Activated T-cell treated with anti-CD3 and anti-CD28 coated beads, Interleukin-2, amount 50 U/mL, for 72 hours (primary cell): Measurements from ENCODE around the gene SLX1A. TPM values are rescaled to one million over a fixed set of nuclear protein-coding genes. Genes with fewer than 3 reads are reported as not detected.
"Not testable (repeated sequence)": the region's sequence is repeated elsewhere in the genome, so short reads cannot be mapped to it uniquely, and the experiment has no call there.

ENCODE experiments used
- ATAC-seq, 2 donors: fragments of 150-1000 bp; cut with Tn5 transposase; replicated peaks in 1 of 2; 2 replicates each; pipeline ENCODE4 v1.10.0; 2021; ENCODE audit warnings: moderate library complexity in 2 of 2, mild to moderate bottlenecking in 1 of 2
- DNase-seq, 2 donors: peaks; one replicate each; pipeline ENCODE4 v3.0.0; 2021 to 2022; ENCODE audit warnings: mixed read lengths in 1 of 2
- H3K27ac Mint-ChIP-seq: one replicate; pipeline ENCODE4 v1.8.0; 2022; ENCODE audit warnings: mild to moderate bottlenecking, moderate library complexity, mixed read lengths
- H3K27me3 Mint-ChIP-seq: one replicate; pipeline ENCODE4 v1.8.0; 2022; ENCODE audit warnings: low read depth, mixed read lengths
- H3K36me3 Mint-ChIP-seq, 2 donors: one replicate each; pipeline ENCODE4 v1.8.0; 2022; ENCODE audit warnings: mixed read lengths in 2 of 2, mild to moderate bottlenecking in 1 of 2; ENCODE audit not compliant: insufficient read depth in 2 of 2
- H3K4me1 Mint-ChIP-seq: one replicate; pipeline ENCODE4 v1.8.0; 2022; ENCODE audit warnings: low read depth, mixed read lengths
- H3K4me3 Mint-ChIP-seq, 2 donors: one replicate each; pipeline ENCODE4 v1.8.0; 2022; ENCODE audit warnings: mild to moderate bottlenecking in 2 of 2, mixed read lengths in 2 of 2, moderate library complexity in 2 of 2
- H3K9me3 Mint-ChIP-seq, 2 donors: one replicate each; pipeline ENCODE4 v1.8.0; 2022; ENCODE audit warnings: mixed read lengths in 2 of 2
- total RNA-seq, 2 donors: library from RNA; stranded (reverse); gene quantifications; one replicate each; pipeline ENCODE4 v1.2.3, GENCODE V29; 2022

SLX1A gene
- total RNA-seq, 2 donors from 2014 or later = 48.1 to 129 TPM

DNA sequence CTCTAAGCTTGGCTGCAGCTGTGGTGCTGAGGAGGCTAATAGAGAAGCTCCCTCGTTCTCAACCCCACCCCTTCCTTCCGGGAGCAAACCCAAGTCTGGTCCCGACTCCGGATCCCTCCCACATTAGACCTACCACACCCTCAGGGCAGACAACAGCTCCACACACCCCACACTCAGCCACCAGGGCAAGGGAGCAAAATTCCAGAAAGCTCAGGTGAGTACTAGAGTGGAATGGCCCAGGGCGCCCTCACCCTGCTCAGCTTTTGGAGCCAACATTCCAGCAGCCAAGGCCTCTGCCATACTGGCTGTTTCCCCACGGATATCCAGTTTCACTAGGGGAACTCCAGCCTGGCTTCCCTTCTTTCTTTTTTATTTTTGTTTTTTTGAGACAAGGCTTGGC, 15.4 kb downstream of the SLX1A start:
- peak in 1 of 2 donors; percentile 19 for DNase-seq
- not testable (repeated sequence) for H3K4me1 Mint-ChIP-seq, H3K27me3 Mint-ChIP-seq, H3K36me3 Mint-ChIP-seq, H3K9me3 Mint-ChIP-seq, ATAC-seq, H3K4me3 Mint-ChIP-seq, H3K27ac Mint-ChIP-seq

GRCh38 chr16:30211414-30211813, 17.7 kb downstream of the SLX1A start:
- not testable (repeated sequence) for H3K4me3 Mint-ChIP-seq, H3K27me3 Mint-ChIP-seq, H3K4me1 Mint-ChIP-seq, H3K36me3 Mint-ChIP-seq, H3K27ac Mint-ChIP-seq, DNase-seq, H3K9me3 Mint-ChIP-seq
- ATAC-seq = peak; percentile 14 to 59

GRCh38 chr16:30217082-30217481, 23.4 kb downstream of the SLX1A start:
- DNase-seq, H3K36me3 Mint-ChIP-seq, H3K9me3 Mint-ChIP-seq, ATAC-seq, H3K27me3 Mint-ChIP-seq, H3K4me1 Mint-ChIP-seq, H3K4me3 Mint-ChIP-seq, H3K27ac Mint-ChIP-seq: not testable (repeated sequence)

Other genes with a start within 250 kb of the SLX1A start
- 10 to 100 TPM; 84.5 to 84.7 TPM for gene TMEM219, start 231.8 kb upstream of the SLX1A start, total RNA-seq
- 10 to 100 TPM; 31.1 to 35.0 TPM for gene TAOK2, start 220.0 kb upstream of the SLX1A start, total RNA-seq
- gene HIRIP3, start 198.3 kb upstream of the SLX1A start, total RNA-seq = 10 to 100 TPM; 38.8 to 45.8 TPM
- gene INO80E, start 197.6 kb upstream of the SLX1A start, total RNA-seq = 100 to 1,000 TPM in 1 of 2 donors, 10 to 100 TPM in 1; 98.5 to 116 TPM
- under 1 TPM in 1 of 2 donors, not detected in 1; 0.43 TPM for gene DOC2A, start 182.8 kb upstream of the SLX1A start, total RNA-seq
- gene C16orf92, start 170.7 kb upstream of the SLX1A start, total RNA-seq = not detected
- gene TLCD3B, start 162.6 kb upstream of the SLX1A start, total RNA-seq = 1 to 10 TPM; 4.5 to 6.9 TPM
- gene ALDOA, start 128.1 kb upstream of the SLX1A start, total RNA-seq = 100 to 1,000 TPM; 857 to 918 TPM
- 100 to 1,000 TPM; 114 to 124 TPM for gene PPP4C, start 117.9 kb upstream of the SLX1A start, total RNA-seq
- 1 to 10 TPM; 4.2 to 5.8 TPM for gene TBX6, start 102.0 kb upstream of the SLX1A start, total RNA-seq
- gene YPEL3, start 97.7 kb upstream of the SLX1A start, total RNA-seq = 10 to 100 TPM; 60.2 to 77.8 TPM
- 10 to 100 TPM; 13.9 to 20.5 TPM for gene GDPD3, start 80.3 kb upstream of the SLX1A start, total RNA-seq
- gene MAPK3, start 70.7 kb upstream of the SLX1A start, total RNA-seq = 100 to 1,000 TPM in 1 of 2 donors, 10 to 100 TPM in 1; 84.8 to 103 TPM
- gene CORO1A, start 10.3 kb upstream of the SLX1A start, total RNA-seq = 100 to 1,000 TPM; 843 to 987 TPM
- gene BOLA2B, start 209 bp upstream of the SLX1A start, total RNA-seq = 10 to 100 TPM; 73.7 to 87.3 TPM
- 10 to 100 TPM; 16.6 to 20.1 TPM for gene SULT1A3, start 5.4 kb downstream of the SLX1A start, total RNA-seq
- 10 to 100 TPM; 18.5 to 20.4 TPM for gene NPIPB13, start 54.6 kb downstream of the SLX1A start, total RNA-seq
- 10 to 100 TPM; 61.9 to 63.5 TPM for gene CD2BP2, start 161.4 kb downstream of the SLX1A start, total RNA-seq
- gene TBC1D10B, start 176.6 kb downstream of the SLX1A start, total RNA-seq = 10 to 100 TPM; 48.0 to 50.7 TPM
- 1 to 10 TPM in 1 of 2 donors, not detected in 1; 2.0 TPM for gene MYL11, start 180.9 kb downstream of the SLX1A start, total RNA-seq
- 100 to 1,000 TPM; 223 to 233 TPM for gene SEPTIN1, start 188.7 kb downstream of the SLX1A start, total RNA-seq
- 10 to 100 TPM; 10.5 to 13.1 TPM for gene ZNF48, start 201.5 kb downstream of the SLX1A start, total RNA-seq
- 1 to 10 TPM; 5.8 to 6.3 TPM for gene ZNF771, start 213.7 kb downstream of the SLX1A start, total RNA-seq
- 10 to 100 TPM; 56.5 to 78.8 TPM for gene DCTPP1, start 236.2 kb downstream of the SLX1A start, total RNA-seq